GM06990 (cell line): ENCODE results near the gene BSCL2.
"Not testable (repeated sequence)": the region's sequence is repeated elsewhere in the genome, so short reads cannot be mapped to it uniquely, and the experiment has no call there.

Source experiments
- DNase-seq: peaks from one replicate; pipeline ENCODE4 v3.0.0-alpha.2; 2011; ENCODE audit not compliant: insufficient read length; ENCODE audit errors: extremely low read depth
- H3K27me3 ChIP-seq: replicated peaks from 2 replicates; pipeline ENCODE4 v1.6.0; 2011; ENCODE audit warnings: low read length; ENCODE audit not compliant: control insufficient read depth, insufficient read depth
- H3K36me3 ChIP-seq: 2 replicates; pipeline ENCODE4 v1.5.1; 2011; ENCODE audit warnings: low read length; ENCODE audit not compliant: control insufficient read depth, insufficient read depth
- H3K4me3 ChIP-seq: replicated peaks from 2 replicates; pipeline ENCODE4 v1.5.1; 2011; ENCODE audit warnings: low read depth, mild to moderate bottlenecking, control low read depth, low read length
- TF ChIP-seq, protein P1 (sequence below): IDR thresholded peaks from 2 replicates; pipeline ENCODE4 v1.5.1; 2011; ENCODE audit warnings: low read length, control low read depth, mild to moderate bottlenecking, inconsistent platforms; ENCODE audit not compliant: insufficient read depth, poor library complexity, severe bottlenecking

The BSCL2 gene

DNA sequence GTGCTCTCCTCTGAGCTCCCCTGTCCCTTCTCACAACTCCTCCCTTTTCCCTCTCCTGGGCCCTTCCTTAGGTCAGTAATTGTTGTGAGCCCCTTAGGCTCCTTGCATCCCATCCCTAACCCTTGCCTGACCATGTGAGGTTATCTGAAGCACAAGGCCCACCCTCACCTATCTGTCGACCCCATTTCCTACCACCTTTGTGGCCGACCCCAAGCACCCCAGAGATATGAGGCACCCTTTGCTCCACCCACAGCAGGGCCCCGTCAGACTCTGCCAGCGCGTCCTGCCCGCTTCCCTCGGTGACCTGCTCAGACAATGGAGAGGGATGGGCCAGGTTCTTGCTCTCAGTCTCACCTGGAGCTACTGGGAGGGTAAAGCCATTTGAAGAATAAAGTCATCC is 1.6 kb upstream of the BSCL2 start:
- no peak for DNase-seq
- TF ChIP-seq, protein P1, sequence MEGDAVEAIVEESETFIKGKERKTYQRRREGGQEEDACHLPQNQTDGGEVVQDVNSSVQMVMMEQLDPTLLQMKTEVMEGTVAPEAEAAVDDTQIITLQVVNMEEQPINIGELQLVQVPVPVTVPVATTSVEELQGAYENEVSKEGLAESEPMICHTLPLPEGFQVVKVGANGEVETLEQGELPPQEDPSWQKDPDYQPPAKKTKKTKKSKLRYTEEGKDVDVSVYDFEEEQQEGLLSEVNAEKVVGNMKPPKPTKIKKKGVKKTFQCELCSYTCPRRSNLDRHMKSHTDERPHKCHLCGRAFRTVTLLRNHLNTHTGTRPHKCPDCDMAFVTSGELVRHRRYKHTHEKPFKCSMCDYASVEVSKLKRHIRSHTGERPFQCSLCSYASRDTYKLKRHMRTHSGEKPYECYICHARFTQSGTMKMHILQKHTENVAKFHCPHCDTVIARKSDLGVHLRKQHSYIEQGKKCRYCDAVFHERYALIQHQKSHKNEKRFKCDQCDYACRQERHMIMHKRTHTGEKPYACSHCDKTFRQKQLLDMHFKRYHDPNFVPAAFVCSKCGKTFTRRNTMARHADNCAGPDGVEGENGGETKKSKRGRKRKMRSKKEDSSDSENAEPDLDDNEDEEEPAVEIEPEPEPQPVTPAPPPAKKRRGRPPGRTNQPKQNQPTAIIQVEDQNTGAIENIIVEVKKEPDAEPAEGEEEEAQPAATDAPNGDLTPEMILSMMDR: no peak
- Histone ChIP-seq H3K27me3 (no peaks in the 10 kb centered on the region), H3K4me3 (peak overlapping the region; percentile 63), H3K36me3 (peaks cover 7% of the 10 kb centered on the region)

DNA sequence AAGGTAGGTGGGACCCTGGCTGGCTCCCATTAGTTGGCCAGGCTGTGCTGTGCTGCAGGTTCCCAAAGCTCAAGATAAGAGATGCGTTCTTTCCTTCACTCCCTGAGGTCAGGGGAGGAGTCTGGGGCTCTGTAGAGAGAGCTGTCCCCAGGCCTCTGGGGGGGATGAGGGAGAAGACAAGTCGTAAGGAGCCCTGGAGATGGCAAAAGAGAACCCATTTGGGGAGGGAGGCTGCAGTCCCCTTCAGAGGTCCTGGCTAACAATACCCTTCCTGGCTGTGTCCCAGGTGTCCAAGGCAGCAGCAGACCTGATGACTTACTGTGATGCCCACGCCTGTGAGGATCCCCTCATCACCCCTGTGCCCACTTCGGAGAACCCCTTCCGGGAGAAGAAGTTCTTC is 1.2 kb upstream of the BSCL2 start:
- H3K27me3 ChIP-seq: no peaks in the 10 kb centered on the region
- H3K36me3 ChIP-seq: peaks cover 4% of the 10 kb centered on the region
- no peak for DNase-seq
- TF ChIP-seq, protein P1: no peak
- peak overlapping the region; percentile 63 for H3K4me3 ChIP-seq

DNA sequence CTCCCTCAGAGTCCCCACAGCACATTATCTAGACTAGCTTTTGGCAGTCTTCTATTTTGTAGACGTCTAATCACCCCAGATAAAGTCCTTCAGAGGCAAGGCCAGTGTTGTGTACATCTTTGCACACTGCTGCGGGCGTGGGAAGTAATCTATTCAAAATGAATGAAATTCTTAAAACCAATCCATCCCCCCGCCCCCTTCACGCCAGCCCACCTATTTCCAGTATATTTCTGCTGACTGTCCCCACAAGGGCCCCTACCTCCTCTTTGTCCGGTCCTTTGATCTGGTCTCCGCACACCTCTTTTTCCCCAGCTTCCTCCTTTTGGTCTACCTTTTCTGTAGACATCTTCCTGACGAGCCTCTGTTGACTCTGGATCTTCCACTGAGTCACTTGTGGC is 375 bp downstream of the BSCL2 start:
- no peaks in the 10 kb centered on the region for H3K27me3 ChIP-seq
- peaks cover 2% of the 10 kb centered on the region for H3K36me3 ChIP-seq
- no peak overlapping the region for H3K4me3 ChIP-seq
- TF ChIP-seq, protein P1: no peak
- no peak for DNase-seq

DNA sequence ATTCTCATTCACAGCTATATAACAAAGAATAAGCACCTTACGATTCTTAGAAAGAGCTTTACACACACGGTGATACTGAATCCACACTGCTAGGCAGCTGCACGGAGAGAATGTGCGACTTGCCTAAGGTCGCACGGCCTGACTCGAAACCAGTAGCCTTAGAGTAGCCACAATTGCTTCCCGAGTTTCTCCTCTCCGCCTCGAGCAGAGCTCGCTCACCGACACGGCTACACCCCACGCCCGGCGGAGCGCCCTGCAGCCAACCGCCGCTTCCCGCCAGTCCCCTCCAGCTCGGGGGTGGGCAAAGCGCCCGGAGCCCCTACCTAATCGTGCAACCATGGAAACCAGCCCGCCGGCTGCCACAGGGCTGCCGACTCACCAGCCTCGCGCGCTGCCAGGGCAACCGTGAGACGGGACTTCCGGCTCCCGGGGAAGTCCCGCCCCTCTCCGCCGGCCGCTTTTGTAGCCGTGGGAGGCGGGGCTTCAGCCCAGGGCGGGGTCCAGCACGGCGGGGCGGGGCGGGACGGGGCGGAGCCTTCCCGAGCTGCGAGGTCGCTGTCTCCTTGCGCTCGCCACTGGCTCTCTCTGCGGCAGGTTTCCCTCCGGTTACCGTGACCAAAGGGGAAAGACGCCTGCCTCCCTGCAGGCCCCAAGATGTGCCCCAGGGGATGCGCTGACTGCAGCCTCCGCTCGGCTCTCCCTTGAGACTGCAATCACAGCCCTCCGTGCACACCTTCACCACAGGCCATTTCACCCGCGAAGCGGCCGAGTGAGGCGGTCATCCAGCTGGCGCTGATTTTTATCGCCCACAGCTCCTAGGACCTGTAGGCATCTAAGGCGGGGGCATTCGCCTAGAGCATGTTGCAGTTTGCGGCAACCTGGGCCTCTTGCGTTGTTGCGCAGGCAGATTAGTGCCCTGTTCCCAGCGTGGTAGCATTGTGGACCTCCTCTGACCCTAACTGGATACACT is 1.1 kb downstream of the BSCL2 start:
- Histone ChIP-seq H3K27me3 (no peaks in the 10 kb centered on the region), H3K36me3 (peaks cover 2% of the 10 kb centered on the region; the same call in 1 of the 2 replicates), H3K4me3 (peak overlapping the region; percentile 82)
- TF ChIP-seq, protein P1: no peak
- peak; percentile 90 for DNase-seq

DNA sequence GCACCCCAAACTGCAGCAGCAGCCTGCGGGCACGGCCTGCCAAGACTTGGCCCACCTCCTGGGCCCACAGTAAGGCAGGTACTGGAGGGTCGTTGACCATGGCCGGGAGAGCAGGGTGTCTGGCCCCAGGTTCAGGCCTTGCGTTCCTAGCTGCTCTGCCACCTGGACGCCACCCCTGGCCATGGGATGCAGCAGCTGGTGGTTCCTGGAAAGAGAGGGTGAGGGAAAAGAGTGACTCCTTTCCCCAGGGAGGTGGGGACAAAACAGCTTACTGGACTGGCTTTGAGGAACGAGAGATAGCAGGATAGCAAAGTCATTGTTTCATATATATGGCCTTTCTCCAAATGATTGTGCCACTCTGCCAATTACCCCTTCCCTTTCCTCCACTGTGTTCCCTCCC is 1.8 kb downstream of the BSCL2 start:
- peak overlapping the region; percentile 82 for H3K4me3 ChIP-seq
- TF ChIP-seq, protein P1: no peak
- H3K36me3 ChIP-seq: peaks cover 2% of the 10 kb centered on the region; the same call in 1 of the 2 replicates
- no peaks in the 10 kb centered on the region for H3K27me3 ChIP-seq
- no peak for DNase-seq

DNA sequence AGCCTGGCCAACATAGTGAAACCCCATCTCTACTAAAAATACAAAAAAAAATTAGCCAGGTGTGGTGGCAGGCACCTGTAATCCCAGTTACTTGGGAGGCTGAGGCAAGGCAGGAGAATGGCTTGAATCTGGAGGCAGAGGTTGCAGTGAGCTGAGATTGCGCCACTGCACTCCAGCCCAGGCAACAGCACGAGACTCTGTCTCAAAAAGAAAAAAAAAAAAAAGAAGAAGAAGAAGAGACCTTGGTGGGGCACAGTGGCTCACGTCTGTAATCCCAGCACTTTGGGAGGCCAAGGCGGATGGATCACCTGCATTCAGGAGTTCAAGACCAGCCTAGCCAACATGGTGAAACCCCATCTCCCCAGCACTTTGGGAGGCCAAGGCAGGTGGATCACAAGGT is 3.3 kb downstream of the BSCL2 start:
- H3K4me3 ChIP-seq, DNase-seq, H3K27me3 ChIP-seq, H3K36me3 ChIP-seq: not testable (repeated sequence)
